NCI-H524 treated with DMSO at 0.1 percent for 48 hours (cell line): ENCODE data around the gene MMD.
"Not testable (repeated sequence)": the region's sequence is repeated elsewhere in the genome, so short reads cannot be mapped to it uniquely, and the experiment has no call there.

ENCODE experiments used
- DNase-seq: peaks from one replicate; lab custom pipeline; 2025; lab: John Stamatoyannopoulos, UW

MMD gene

GRCh38 chr17:55443904-55444303 is 22.3 kb upstream of the MMD start:
- no peak for DNase-seq

GRCh38 chr17:55442953-55443683 is 21.5 kb upstream of the MMD start:
- no peak for DNase-seq

GRCh38 chr17:55442462-55442861 is 20.8 kb upstream of the MMD start:
- no peak for DNase-seq

- DNase-seq = no peak
Measured at GRCh38 chr17:55441544-55441943, 19.9 kb upstream of the MMD start.

GRCh38 chr17:55440391-55440790 is 18.8 kb upstream of the MMD start:
- peak; percentile 97 for DNase-seq

GRCh38 chr17:55437159-55437605 is 15.5 kb upstream of the MMD start:
- DNase-seq = no peak

GRCh38 chr17:55436224-55437158 is 14.9 kb upstream of the MMD start:
- no peak for DNase-seq

- DNase-seq = peak; percentile 77
Measured at GRCh38 chr17:55435408-55435807, 13.8 kb upstream of the MMD start.

GRCh38 chr17:55434721-55435120 is 13.1 kb upstream of the MMD start:
- peak; percentile 37 for DNase-seq

GRCh38 chr17:55433629-55434422 is 12.2 kb upstream of the MMD start:
- no peak for DNase-seq

- no peak for DNase-seq
Measured at GRCh38 chr17:55433029-55433628, 11.5 kb upstream of the MMD start.

- DNase-seq = no peak
Measured at GRCh38 chr17:55432358-55433028, 10.9 kb upstream of the MMD start.

GRCh38 chr17:55431914-55432313 is 10.3 kb upstream of the MMD start:
- DNase-seq = not testable (repeated sequence)

GRCh38 chr17:55430541-55431288 is 9.1 kb upstream of the MMD start:
- no peak for DNase-seq

GRCh38 chr17:55427587-55427882 is 5.9 kb upstream of the MMD start:
- DNase-seq = no peak

- DNase-seq = no peak
Measured at GRCh38 chr17:55426851-55427586, 5.4 kb upstream of the MMD start.

GRCh38 chr17:55424893-55425540 is 3.4 kb upstream of the MMD start:
- no peak for DNase-seq

- DNase-seq = no peak
Measured at GRCh38 chr17:55423535-55423934, 1.9 kb upstream of the MMD start.

- DNase-seq = not testable (repeated sequence)
Measured at GRCh38 chr17:55422828-55423164, 1.2 kb upstream of the MMD start.

GRCh38 chr17:55420776-55421178 is 858 bp downstream of the MMD start:
- no peak for DNase-seq
